NT2/D1 (cell line): ENCODE results near the gene VAPB.

Source experiments
- DNase-seq: peaks from one replicate; pipeline ENCODE4 v3.0.0-alpha.2; 2011; ENCODE audit warnings: low read depth, low spot score
- H3K27me3 ChIP-seq: 2 replicates; pipeline ENCODE4 v1.6.0; 2011; ENCODE audit warnings: mild to moderate bottlenecking; ENCODE audit not compliant: insufficient read length, insufficient read depth
- H3K36me3 ChIP-seq: 2 replicates; pipeline ENCODE4 v1.6.1; 2011; ENCODE audit warnings: mild to moderate bottlenecking, low read length, mixed read lengths; ENCODE audit not compliant: insufficient read depth, insufficient read length
- H3K4me1 ChIP-seq: 2 replicates; pipeline ENCODE4 v1.5.1; 2011; ENCODE audit not compliant: insufficient read depth, insufficient read length
- H3K4me3 ChIP-seq: 2 replicates; pipeline ENCODE4 v1.5.1; 2011; ENCODE audit warnings: low read depth; ENCODE audit not compliant: insufficient read length
- H3K9ac ChIP-seq: 2 replicates; pipeline ENCODE4 v1.6.0; 2011; ENCODE audit warnings: low read depth; ENCODE audit not compliant: insufficient read length
- H3K9me3 ChIP-seq: 2 replicates; pipeline ENCODE4 v1.5.1; 2011; ENCODE audit warnings: mild to moderate bottlenecking, low read length; ENCODE audit not compliant: insufficient read depth
- SUZ12 ChIP-seq: IDR thresholded peaks from 2 replicates; pipeline ENCODE4 v1.6.1; 2011; ENCODE audit not compliant: insufficient read length, insufficient read depth; ENCODE audit errors: extremely low read depth
- YY1 ChIP-seq: IDR thresholded peaks from 2 replicates; pipeline ENCODE4 v1.6.1; 2011; ENCODE audit not compliant: insufficient read length, insufficient read depth
- ZNF274 ChIP-seq: IDR thresholded peaks from 2 replicates; pipeline ENCODE4 v1.6.1; 2011; ENCODE audit warnings: mild to moderate bottlenecking, low read depth, low read length

The VAPB gene

GRCh38 chr20:58471193-58472164 is 82.5 kb downstream of the VAPB start:
- H3K9ac ChIP-seq, result no peak overlapping the region
- no peaks in the 10 kb centered on the region; the same call in 1 of the 2 replicates for H3K9me3 ChIP-seq
- H3K4me1 ChIP-seq, result no peaks in the 10 kb centered on the region
- DNase-seq, result no peak
- no peak overlapping the region for H3K4me3 ChIP-seq
- H3K36me3 ChIP-seq, result no peaks in the 10 kb centered on the region
- TF ChIP-seq YY1 (no peak), ZNF274 (no peak), SUZ12 (no peak)
- peaks cover 3% of the 10 kb centered on the region for H3K27me3 ChIP-seq

DNA sequence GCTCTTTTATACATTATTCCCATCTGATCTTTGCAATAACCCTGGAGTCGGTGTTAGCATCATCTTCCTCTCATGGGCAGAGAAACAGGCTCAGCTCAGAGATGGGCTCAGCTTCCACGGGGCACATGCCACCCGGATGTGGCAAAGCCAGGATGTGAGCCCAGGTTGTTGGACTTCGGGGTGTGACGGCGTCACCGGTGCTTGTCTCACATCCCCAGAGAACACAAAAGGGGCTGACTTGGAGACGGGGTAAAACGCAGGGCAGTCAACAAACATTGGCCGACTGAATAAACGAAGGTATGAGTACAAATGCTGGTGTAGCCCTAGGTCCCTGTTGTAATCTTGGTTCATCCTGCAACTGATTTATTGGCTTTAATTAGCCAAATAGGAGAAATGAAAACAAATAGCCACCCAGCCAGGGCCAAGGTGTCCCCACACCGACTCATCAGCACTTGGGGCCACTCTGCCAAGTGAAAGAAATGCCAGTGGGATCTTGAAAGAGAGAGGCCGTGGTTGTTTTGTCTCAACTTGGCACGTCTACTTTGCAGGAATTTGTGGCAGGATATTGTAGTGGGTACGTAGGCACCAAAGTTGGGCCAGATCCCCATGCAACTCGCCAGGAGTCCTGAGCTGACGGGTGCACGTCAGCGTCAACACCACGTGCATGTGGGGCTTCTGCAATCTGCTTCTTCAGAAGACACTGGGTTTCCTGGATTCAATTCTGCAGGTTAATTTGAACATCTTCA is 83.4 kb downstream of the VAPB start:
- Histone ChIP-seq H3K36me3 (no peaks in the 10 kb centered on the region), H3K4me3 (no peak overlapping the region), H3K9ac (no peak overlapping the region), H3K4me1 (no peaks in the 10 kb centered on the region), H3K9me3 (peaks cover 4% of the 10 kb centered on the region; the same call in 1 of the 2 replicates), H3K27me3 (peaks cover 3% of the 10 kb centered on the region)
- no peak for TF ChIP-seq ZNF274
- TF ChIP-seq SUZ12, result no peak
- TF ChIP-seq YY1, result no peak
- no peak for DNase-seq

- no peak for DNase-seq
- Histone ChIP-seq H3K36me3 (no peaks in the 10 kb centered on the region), H3K4me1 (no peaks in the 10 kb centered on the region), H3K9ac (no peak overlapping the region), H3K4me3 (no peak overlapping the region), H3K9me3 (peaks cover 17% of the 10 kb centered on the region), H3K27me3 (peaks cover 3% of the 10 kb centered on the region)
- TF ChIP-seq SUZ12 (no peak), ZNF274 (no peak), YY1 (no peak)
These were observed 84.7 kb downstream of the VAPB start for GRCh38 chr20:58473453-58474425.

DNA sequence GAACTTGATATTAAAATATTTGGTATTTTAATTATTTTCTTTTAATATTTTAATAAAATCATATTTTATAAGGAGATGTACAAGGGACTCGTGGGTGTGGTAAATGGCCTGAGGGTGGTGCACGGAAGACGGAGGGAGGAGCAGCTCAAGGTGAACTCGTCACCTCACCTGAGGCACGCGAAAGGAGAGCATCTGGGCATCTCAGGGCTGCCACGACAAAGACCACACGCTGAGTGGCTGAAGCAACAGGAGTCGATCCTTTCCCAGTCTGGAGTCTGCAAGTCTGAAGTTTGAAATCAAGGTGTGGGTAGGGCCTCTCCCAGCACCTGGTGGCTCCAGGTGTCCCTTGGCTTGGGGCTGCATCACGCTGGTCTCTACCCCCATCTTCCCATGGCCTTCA is 86.4 kb downstream of the VAPB start:
- DNase-seq, result no peak
- H3K4me1 ChIP-seq, result no peaks in the 10 kb centered on the region
- no peak for TF ChIP-seq SUZ12
- TF ChIP-seq YY1, result no peak
- TF ChIP-seq ZNF274, result no peak
- H3K27me3 ChIP-seq, result no peaks in the 10 kb centered on the region
- no peaks in the 10 kb centered on the region for H3K36me3 ChIP-seq
- H3K9ac ChIP-seq, result no peak overlapping the region
- no peak overlapping the region for H3K4me3 ChIP-seq
- peaks cover 20% of the 10 kb centered on the region for H3K9me3 ChIP-seq

- DNase-seq, result no peak
- no peaks in the 10 kb centered on the region for H3K4me1 ChIP-seq
- no peak overlapping the region for H3K4me3 ChIP-seq
- no peaks in the 10 kb centered on the region for H3K27me3 ChIP-seq
- no peak overlapping the region for H3K9ac ChIP-seq
- peaks cover 20% of the 10 kb centered on the region for H3K9me3 ChIP-seq
- TF ChIP-seq SUZ12, result no peak
- TF ChIP-seq ZNF274, result no peak
- TF ChIP-seq YY1, result no peak
- no peaks in the 10 kb centered on the region for H3K36me3 ChIP-seq
These were observed 89.2 kb downstream of the VAPB start for GRCh38 chr20:58478141-58478805.

- Histone ChIP-seq H3K36me3 (no peaks in the 10 kb centered on the region), H3K9me3 (peaks cover 26% of the 10 kb centered on the region), H3K4me1 (no peaks in the 10 kb centered on the region), H3K4me3 (no peak overlapping the region), H3K27me3 (no peaks in the 10 kb centered on the region), H3K9ac (no peak overlapping the region)
- TF ChIP-seq YY1 (no peak), SUZ12 (no peak), ZNF274 (no peak)
- no peak for DNase-seq
These were observed 90.9 kb downstream of the VAPB start for GRCh38 chr20:58479726-58480440.
